Embryonic facial prominence (tissue), 1 donor: Measurements from ENCODE around the gene NEDD4.
"Not testable (repeated sequence)": the region's sequence is repeated elsewhere in the genome, so short reads cannot be mapped to it uniquely, and the experiment has no call there.

Experiments
- DNase-seq: peaks from one replicate; pipeline ENCODE4 v3.0.0-alpha.2; 2016; ENCODE audit errors: extremely low spot score

Gene NEDD4

DNA sequence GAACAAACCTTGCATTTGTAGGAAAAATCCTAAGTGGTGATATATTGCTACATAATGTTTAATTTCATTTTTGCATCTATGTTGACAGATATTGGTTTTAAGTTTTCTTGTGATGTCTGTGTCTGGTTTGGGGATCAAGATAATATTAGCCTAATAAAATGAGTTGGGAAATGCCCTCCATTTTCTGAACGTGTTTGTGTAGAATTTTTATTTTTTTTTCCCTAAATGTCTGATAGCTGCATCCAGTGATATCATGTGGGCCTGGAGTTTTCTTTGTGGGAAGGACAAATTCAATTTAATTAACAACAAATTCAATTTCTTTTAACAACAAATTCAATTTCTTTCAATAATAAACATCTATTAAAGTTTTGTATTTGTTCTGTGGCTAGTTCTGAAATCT is 35.1 kb downstream of the NEDD4 start:
- no peak for DNase-seq

DNA sequence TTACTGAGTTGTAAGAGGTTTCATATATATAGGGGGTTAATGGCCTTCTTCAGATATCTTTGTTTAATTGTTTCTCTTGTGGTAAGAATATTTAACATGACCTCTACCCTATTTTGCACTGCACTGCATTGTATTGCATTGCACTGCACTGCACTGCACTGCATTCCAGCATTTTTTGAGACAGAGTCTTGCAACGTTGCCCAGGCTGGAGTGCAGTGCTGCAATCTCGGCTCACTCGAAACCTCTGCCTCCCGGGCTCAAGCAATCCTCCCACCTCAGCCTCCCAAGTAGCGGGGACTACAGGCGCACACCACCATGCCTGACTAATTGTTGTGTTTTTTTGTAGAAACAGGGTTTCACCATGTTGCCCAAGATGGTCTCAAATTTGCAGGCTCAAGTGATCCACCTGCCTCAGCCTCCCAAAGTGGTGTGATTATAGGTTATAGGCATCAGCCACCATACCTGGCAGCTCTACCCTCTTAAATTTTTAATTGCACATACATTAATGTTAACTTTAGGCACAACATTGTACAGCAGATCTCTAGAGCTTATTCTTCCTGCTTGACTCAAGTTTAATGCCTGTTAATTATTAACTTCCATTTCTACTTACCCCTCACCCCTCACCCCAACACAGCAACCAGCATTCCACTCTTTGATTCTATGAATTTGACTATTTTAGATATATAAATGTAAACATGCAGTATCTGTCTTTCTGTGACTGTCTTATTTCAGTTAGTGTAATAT is 38.4 kb downstream of the NEDD4 start:
- no peak for DNase-seq

DNA sequence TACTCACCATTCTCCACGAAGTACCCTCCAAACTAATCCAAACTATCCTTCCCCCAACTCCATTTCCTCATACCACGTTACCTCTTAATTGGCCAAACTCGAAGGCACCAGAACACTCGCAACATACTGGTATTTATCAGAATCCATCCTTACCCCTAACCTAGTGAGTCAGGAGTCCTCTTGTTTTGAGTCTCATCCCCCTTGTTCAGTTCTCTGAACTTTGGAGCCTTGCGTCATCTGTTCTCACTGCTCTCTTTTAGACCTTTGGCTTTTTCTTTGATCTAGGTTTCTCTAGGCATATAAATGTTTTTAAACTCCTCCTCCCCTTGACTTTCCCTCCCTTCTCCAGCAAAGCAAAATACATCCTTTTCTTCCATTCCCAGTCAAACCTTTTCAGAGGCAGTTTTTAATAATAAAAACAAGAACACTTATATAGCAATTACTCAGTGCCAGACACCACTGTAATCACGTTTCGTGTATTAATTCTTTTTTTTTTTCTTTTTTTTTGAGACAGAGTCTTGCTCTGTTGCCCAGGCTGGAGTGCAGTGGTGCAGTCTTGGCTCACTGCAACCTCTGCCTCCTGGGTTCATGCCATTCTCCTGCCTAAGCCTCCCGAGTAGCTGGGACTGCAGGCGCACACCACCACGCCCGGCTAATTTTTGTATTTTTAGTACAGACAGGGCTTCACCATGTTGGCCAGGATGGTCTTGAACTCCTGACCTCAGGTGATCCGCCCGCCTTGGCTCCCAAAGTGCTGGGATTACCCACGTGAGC is 40.7 kb downstream of the NEDD4 start:
- DNase-seq = not testable (repeated sequence)

DNA sequence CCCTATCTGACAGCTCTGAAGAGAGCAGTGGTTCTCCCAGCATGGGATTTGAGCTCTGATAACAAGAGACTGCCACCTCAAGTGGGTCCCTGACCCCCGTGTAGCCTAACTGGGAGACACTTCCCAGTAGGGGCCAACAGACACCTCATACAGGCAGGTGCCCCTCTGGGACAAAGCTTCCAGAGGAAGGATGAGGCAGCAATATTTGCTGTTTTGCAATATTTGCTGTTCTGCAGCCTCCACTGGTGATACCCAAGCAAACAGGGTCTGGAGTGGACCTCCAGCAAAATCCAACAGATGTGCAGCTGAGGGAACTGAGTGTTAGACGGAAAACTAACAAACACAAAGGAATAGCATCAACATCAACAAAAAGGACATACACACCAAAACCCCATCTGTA is 48.8 kb downstream of the NEDD4 start:
- DNase-seq = not testable (repeated sequence)

DNA sequence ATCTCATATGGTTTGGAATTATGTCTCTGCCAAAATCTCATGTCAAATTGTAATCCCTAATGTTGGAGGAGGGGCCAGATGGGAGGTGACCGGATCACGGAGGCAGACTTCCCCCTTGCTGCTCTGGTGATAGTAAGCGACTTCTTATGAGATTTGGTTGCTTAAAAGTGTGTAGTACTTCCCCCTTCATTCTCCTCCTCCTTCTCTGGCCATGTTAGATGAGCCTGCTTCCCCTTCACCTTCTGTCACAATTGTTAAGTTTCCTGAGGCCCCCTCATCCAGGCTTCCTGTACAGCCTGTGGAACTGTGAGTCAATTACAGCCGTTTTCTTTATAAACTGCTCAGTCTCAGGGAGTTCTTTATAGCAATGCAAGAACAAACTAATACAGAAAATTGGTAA is 51.1 kb downstream of the NEDD4 start:
- no peak for DNase-seq

DNA sequence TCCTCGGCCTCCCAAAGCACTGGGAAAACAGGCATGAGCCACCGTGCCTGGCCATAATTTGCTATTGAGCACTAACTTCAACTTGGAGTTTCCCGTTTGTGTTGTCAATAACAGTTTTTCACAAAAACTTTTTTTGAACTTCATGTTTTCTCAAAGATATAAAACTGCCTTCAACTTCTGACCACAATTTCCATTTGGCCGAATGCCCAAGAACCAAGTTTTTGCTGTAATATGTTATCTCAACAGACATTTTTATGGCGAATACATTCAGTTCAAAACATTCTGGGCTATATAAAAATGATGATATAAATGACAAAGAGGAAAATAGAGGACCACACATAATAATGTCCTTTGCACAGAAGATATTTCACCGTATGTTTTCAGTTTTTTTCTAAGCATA is 56.4 kb downstream of the NEDD4 start:
- DNase-seq = no peak

DNA sequence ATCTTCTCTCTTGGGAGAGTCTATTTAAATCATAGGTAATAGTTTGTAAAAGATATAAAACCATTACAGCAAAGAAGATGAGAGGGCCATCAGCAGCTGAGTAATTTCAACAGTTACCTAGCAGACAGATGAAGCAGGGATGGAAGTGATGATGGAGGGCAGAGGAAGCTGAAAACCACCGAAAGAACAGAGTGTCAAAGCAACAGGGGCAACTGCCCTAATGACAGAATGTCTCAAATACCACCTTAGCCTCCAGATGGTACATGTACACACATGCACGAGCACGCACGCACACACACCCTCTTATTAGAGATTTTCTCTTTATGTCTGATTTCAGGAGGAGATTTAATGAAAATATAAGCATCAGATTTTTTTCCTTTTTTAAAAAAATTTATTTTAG is 64.5 kb downstream of the NEDD4 start:
- no peak for DNase-seq

DNA sequence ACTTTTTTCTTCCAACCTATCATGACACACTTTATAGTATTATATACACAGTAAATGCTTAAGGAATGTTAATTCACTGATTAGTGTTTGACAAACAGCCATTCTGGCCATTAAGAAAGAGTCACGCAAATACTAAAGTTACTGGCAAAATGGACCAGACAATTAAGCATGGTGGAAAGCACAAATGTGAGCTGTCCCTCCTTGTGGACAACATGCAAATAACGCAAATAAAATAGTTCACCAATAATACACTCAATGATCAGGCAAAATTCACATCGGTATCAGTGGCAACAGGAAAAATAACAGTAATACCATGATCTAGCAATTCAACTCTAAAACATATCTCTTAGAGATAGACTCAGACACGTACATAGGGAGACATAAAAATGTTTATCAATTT is 71.7 kb downstream of the NEDD4 start:
- no peak for DNase-seq

DNA sequence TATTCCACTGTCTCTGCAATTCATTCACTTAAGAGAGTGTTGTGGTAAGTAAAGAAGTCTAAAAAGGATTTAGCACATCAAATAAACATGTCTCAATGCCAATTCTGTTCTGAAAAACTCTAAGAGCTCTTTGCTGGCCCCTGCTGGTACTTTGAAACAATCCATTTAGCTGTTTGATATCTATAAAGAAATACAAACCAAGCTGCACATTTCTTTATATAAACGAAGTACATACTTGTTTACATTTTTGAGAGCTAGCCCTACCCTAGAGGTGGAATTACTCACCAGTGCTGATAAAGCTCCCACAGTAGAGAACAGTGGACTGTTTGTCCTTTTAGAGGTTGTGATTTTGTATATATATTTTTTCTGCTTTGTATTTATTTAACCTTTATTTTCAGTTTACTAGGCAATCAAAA is 75.5 kb downstream of the NEDD4 start:
- DNase-seq = peak; percentile 30

DNA sequence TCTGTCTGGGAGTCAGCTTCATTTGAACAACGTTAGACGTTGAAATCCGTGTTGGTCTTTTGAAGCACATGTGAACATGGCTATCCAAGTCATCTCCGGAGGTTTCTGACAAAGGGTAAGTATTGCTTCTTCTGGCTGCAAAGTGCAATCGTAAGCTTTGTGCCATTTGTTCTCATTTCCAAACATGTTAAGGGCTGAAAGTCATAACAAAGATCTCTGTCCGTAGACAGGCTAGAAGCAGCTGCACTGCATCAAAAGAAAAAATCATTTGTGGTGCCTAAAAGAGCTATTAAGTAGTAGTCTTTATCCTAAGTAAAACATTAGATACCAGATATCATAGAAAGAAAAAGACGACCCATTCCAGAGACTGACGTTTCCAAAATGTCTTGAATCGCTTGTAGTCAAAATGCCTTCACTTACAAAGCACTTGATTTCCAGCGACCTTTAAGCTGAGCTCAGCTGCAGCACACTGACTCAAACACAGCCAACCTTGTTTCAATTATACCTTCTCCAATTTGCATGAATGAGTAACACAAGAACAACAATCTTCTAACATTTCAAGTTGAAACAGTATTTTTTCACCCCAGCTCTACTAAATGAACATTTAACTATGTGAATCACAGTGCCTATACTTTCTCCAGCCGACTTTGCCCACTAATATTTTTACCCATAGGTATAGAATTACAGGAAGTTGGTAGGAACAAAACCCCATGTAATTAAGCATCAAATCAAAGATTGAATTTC is 76.6 kb downstream of the NEDD4 start:
- no peak for DNase-seq

DNA sequence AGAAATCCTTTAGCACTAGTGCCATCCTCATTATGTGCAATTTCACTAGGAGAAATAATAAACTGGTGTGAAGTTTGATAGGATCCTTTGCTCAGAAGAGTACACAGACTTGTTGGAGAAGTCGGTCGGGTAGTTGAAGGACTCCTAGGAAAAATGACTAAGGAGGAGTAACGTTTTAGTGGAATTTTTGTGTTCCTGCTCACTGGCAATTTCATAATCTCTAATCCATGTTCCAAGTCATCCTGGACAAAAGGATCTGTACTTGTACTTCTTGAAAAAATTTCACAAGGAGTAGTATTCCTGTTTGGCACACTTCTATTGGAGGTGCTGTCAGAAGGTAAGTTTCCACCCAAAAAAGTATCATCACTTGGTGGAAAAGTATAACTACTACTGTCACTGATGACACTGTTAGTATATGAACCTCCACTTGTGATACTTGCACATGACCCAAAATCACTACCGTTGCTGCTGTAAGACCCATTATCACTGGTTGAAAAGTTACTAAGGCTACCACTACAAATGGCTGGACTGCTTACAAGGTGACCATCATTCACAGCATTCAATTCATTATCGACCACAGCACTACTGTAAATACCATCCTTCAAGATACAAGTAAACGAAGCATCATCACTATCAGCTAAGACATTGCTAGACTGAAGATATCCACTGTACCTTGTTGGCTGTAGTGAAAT is 77.4 kb downstream of the NEDD4 start:
- DNase-seq = no peak

DNA sequence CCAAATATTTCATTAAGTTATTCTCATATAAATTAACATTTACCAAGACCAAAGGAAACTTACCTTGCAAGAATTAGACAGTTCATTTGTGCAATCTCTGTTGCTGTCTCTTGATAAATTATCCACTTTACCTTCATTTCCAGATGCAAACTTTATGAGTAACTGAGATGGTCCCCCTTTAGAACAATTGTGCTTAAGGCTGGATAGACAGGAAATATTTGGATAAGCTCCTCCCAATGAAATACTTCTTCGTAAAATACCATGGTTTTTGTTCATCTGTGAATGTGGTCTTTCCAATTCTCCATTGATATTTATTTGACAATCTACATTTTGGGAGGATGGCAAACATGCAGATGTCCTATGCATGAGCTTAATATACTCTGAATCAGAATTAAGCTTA is 78.2 kb downstream of the NEDD4 start:
- DNase-seq = no peak

DNA sequence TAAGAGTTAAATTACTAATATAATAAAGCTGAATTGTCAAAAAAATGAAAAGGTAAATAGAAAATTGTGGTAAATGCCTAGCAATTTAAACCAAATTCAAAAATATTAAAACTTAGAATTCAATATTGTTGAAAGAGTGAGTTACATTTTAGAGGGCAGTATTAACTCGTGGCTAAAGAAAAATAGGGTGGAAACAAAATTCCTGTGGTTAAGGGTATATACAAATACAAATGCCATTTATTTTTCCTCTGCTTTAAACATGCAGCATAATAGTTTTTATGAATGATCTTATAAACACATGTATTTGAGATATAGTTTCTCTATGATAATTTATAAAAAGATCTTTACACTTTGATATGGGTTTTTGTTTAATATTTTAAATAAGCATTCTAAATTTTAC is 79.0 kb downstream of the NEDD4 start:
- DNase-seq = no peak

DNA sequence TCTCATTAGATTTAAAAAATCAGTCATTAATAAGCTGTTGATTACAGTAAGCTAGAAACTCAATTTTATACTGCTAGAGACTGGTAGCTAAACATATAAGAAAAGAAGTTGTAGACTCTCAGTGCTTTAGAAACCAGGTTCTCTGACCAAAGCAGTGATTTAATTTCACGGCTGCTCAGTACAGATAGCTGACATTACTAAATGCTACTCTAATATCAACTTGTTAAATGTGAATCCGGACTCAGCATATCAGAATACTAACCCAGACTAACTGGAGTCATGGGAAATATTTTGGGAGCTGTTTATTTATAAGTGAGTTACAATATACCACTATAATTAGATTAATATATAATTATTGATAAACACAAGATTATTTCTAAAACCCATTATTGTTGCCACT is 80.4 kb downstream of the NEDD4 start:
- no peak for DNase-seq

DNA sequence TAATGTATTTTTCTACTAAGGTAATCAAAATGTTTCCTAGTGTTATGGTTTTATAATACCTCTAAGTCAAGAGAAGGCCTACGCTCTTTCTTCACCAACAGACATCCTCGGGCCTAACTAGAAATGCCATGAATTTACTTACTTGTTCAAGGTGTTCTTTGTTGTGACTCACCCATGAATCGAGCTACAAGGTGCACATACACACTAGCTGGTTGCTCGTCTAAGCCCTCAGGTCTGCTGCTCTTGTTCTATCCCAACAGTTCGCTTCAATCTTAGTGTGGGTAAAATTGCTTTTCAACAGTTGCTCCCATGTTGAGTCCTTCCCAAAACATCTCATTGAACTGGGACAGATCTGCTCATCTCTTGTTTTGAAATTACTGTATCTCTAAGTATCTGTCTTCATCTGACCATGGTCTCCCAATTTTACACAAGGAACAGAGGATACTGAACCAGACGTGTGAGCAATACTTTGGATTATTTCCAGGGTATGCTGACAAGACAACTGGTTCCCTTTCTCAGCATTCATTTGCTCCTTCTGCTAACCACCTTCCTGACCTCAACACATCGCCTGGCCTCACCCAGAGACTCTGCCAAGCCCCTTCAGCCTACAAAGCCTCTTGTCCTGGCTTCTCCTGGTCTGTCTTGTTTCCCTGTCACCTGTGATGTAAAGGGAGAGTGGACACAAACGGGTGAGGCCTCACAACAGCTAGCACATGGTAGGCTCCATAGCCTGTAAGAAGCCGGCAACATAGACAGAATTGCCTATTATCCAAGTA is 84.2 kb downstream of the NEDD4 start:
- no peak for DNase-seq

DNA sequence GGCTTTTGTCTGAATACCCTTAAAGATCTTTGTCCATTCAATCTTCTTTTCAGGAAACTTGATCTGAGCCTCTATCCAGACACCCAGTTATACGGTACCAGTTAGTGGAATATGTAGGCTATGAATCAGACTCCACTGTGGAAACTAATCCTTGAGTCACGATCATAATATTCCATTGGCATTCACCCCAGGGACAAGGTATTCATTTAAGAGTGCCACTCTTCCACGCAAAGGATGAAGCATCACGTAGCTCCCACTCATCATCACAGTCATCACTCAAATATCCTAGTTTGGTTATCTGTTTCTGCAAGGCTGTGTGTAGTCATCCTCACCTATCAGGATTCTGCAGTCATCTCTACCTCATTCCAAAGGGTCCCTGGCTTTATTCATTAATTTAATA is 85.6 kb downstream of the NEDD4 start:
- DNase-seq = no peak

DNA sequence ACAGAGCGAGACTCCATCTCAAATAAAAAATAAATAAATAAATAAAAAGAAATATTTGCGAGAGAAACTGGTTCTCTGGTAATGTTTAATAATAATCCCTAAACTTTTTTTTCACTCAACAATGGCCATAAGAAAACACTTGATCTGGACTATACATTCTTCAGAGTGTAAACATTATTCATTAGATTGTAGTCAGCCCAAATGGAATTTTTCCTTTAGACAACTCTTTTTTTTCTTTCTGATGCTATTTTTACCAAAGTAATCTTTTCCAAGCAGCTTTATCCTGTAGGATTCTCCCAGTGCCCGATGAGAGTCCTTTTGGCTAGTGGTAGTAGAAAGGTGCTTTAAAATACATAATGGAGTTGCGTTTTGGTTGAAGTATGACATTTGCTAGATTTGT is 90.4 kb downstream of the NEDD4 start:
- no peak for DNase-seq

DNA sequence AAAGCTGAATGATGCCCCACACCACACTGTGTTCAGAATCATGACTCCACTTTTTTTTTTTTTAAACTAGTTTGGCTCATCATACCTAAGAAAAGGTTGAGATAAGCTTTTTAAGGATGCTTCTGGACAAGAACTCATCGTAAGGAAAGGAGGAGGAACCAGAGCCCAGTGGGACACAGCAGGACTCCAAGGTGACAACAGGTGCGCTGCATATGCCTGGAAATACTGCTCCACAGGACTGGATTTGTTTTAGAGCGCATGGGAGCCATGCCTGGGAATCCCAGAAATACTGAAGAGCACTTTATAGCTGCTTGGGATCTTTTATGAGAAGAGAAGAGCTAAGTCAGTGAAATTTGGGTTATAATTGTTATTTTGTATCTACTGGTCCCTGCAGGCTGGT is 93.4 kb downstream of the NEDD4 start:
- no peak for DNase-seq

DNA sequence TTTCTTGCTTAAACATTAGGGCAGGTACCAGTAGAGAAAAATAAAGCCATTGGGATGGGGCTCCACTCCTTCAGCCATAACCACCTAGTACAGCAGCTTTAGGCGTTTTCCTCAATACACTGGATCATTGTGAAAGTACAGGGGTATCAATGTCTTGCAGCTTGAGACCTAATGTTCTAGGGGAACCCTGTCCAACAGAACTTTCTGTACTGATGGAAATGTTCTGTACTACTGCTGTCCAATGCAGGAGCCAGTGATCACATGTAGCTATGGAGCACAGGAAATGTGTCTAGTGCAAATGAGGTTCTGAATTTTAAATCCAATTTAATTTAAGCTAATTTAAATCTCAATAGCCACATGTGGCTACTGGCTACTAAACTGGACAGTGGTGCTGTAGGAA is 93.9 kb downstream of the NEDD4 start:
- DNase-seq = no peak

DNA sequence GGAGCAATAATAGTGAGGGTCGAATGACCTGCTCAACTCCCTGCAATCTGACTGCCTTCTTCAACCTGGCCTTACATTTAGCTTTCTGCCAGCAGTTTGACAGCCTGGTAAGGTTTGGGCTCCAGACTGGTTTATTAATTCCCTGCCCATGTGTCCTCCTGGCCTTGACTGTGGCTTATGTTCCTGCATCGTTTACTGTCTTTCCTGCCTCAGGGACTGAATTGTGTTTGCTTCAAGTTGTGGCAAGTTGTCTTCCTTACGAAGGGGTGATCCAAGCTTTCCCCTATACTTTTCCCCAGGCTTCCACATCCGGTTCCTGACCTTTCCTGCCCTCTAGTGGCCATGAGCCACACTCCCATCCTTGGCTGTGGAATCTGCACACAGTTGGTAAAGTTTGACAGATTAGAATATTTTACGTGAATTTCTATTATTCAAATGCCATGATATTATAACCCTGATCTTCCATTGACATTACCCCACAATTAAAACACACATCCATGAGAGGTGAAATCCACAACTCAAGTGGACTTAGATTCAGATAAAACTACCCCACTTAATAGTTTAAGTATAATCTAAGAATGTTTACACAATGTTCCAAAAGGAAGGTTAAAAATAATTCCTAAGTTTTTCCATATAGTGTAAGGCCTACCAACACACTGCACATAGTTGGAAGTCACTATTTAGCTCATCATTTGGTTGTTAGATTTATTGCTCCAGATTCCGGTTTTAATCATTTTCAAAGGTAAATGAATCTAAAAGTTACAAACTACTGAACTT is 95.7 kb downstream of the NEDD4 start:
- no peak for DNase-seq
